Rectal smooth muscle tissue (tissue), 1 donor: ENCODE measurements around the gene FCRLA.
A peak's percentile ranks its signal among the peaks of the same experiment; 100 is the strongest.

ENCODE experiments used
- H3K27ac ChIP-seq: one replicate; pipeline ENCODE4 v1.7.0; 2013; ENCODE audit warnings: low read depth, low read length, inconsistent platforms
- H3K27me3 ChIP-seq: one replicate; pipeline ENCODE4 v1.7.0; 2013; ENCODE audit warnings: low read length; ENCODE audit not compliant: control insufficient read depth, insufficient read depth
- H3K36me3 ChIP-seq: one replicate; pipeline ENCODE4 v1.7.0; 2013; ENCODE audit warnings: low read length; ENCODE audit not compliant: control insufficient read depth, insufficient read depth
- H3K4me1 ChIP-seq: one replicate; pipeline ENCODE4 v1.7.0; 2013; ENCODE audit warnings: low read length; ENCODE audit not compliant: control insufficient read depth, insufficient read depth
- H3K4me3 ChIP-seq: one replicate; pipeline ENCODE4 v1.7.0; 2013; ENCODE audit warnings: low read length
- H3K9ac ChIP-seq: one replicate; pipeline ENCODE4 v1.7.0; 2013; ENCODE audit warnings: low read length

FCRLA gene

DNA sequence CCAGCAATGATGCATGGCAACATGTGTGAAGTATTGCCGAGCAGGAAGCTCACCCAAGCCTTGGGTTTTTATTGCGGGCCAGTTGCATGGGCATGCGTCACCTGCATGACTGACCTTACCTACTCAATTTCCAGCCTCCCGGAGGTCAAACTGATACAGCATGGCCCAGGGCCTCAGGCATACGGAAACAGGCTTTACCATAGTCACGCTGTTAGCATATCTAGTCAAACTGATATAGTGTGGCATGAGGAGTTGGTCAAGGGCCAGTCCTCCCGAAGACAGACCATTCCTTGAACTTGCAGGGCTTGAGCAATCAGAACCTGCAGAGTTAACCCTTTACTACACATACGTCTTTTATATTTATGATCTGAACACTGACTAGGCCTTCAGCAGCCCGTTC is 36.2 kb downstream of the FCRLA start:
- Histone ChIP-seq H3K27me3 (no peaks in the 10 kb centered on the region), H3K9ac (no peak overlapping the region), H3K4me1 (no peaks in the 10 kb centered on the region), H3K36me3 (no peaks in the 10 kb centered on the region), H3K4me3 (no peak overlapping the region), H3K27ac (no peak overlapping the region)

DNA sequence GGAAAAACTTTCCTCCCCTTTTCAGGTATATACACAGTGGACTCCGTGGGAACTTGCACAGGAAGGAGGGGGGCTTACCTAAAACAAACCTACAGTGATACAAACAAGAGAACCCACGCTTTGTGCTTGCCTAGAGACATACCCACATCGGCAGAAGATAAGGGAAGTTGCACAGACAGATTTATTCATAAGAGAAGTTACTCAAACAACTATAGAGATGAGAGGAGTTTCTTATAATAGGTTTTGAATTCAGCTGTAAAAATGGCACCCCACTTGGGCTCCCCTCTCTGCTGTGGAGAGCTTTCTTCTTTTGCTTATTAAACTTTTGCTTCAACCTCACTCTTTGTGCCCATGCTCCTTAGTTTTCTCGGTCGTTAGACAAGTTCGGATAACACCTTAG is 40.8 kb downstream of the FCRLA start:
- Histone ChIP-seq H3K9ac (no peak overlapping the region), H3K4me3 (no peak overlapping the region), H3K27me3 (no peaks in the 10 kb centered on the region), H3K4me1 (no peaks in the 10 kb centered on the region), H3K36me3 (peaks cover 2% of the 10 kb centered on the region), H3K27ac (no peak overlapping the region)

GRCh38 chr1:161749509-161750407 is 42.7 kb downstream of the FCRLA start, which contains the start of gene DUSP12:
DUSP12 (plus strand) TSS chr1:161749786; CDS start chr1:161749802, 16 bp downstream.
- no peaks in the 10 kb centered on the region for H3K4me1 ChIP-seq
- peak within 1 kb of the TSS; percentile 82 for H3K27ac ChIP-seq
- peak within 1 kb of the TSS; percentile 88 for H3K9ac ChIP-seq
- peaks cover 5% of the 10 kb centered on the region for H3K36me3 ChIP-seq
- H3K4me3 ChIP-seq = peak within 1 kb of the TSS; percentile 76
- H3K27me3 ChIP-seq = no peaks in the 10 kb centered on the region

GRCh38 chr1:161763522-161764098 is 56.6 kb downstream of the FCRLA start:
- Histone ChIP-seq H3K36me3 (no peaks in the 10 kb centered on the region), H3K27ac (no peak overlapping the region), H3K4me1 (peaks cover 5% of the 10 kb centered on the region)

More at GRCh38 chr1:161763522-161764098, 56.6 kb downstream of the FCRLA start:
- H3K27me3 ChIP-seq = no peaks in the 10 kb centered on the region
- H3K9ac ChIP-seq = no peak overlapping the region
- H3K4me3 ChIP-seq = no peak overlapping the region
